ENCODE results near the gene TMEM212.

Gene TMEM212

DNA sequence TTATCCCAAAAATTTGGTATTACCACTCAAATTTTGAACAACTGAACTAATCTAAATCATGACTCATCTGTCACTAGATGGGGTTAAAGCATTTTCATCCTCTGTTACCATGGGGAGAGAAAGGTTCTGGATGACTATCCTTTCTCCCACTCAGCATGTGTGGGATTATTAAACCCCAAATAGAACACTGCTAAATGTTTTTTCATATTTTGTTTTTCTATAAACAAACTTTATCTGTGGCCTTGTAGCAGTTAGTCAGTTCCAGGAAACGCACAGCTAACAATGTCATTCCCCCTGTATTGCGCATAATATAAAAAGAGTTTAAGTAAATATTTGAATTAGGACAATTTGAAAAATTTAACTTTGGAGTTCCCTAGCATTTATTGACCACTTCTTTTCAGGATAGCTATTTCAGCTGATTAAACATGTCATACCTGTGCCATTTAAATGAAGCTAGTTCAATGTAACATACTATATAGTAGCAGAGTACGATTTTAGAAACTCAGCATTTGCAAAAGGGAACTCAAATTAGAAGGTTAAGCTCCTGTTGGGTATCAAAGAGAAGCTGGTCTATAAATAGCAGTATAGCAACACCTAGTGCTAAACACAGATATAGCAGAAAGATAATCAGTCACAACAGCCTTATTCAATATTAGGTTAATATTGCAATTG is 9.2 kb upstream of the TMEM212 start:
- DNase-seq (ENCODE audit: extremely low read depth, low read depth), result no peak
- TF ChIP-seq, protein P1, sequence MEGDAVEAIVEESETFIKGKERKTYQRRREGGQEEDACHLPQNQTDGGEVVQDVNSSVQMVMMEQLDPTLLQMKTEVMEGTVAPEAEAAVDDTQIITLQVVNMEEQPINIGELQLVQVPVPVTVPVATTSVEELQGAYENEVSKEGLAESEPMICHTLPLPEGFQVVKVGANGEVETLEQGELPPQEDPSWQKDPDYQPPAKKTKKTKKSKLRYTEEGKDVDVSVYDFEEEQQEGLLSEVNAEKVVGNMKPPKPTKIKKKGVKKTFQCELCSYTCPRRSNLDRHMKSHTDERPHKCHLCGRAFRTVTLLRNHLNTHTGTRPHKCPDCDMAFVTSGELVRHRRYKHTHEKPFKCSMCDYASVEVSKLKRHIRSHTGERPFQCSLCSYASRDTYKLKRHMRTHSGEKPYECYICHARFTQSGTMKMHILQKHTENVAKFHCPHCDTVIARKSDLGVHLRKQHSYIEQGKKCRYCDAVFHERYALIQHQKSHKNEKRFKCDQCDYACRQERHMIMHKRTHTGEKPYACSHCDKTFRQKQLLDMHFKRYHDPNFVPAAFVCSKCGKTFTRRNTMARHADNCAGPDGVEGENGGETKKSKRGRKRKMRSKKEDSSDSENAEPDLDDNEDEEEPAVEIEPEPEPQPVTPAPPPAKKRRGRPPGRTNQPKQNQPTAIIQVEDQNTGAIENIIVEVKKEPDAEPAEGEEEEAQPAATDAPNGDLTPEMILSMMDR (IDR thresholded peaks at IDR 0.05; ENCODE audit: low read depth, low read length, missing control alignments), result peak; percentile 36
- no peak overlapping the region for H3K4me3 ChIP-seq (replicated peaks; ENCODE audit: low read depth, low read length)

DNA sequence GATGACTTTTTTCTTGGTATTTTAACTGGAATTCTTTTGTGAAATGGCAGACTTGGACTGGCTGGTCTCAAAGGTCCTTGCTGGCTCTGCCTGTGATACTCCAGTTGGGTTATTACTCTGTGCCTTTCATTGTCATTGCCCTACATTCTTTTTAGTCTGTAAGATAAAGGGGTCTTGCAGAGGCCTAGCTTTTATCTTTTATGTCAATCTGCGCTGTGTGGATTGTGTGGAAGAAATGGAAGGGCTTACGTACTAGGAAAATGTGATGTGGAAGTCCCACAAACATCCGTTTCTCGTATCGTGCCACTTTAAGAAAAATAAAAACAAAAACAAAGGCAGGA is 8.7 kb upstream of the TMEM212 start:
- no peak for DNase-seq (ENCODE audit: extremely low read depth, low read depth)
- TF ChIP-seq, protein P1 (IDR thresholded peaks at IDR 0.05; ENCODE audit: low read depth, low read length, missing control alignments), result no peak

DNA sequence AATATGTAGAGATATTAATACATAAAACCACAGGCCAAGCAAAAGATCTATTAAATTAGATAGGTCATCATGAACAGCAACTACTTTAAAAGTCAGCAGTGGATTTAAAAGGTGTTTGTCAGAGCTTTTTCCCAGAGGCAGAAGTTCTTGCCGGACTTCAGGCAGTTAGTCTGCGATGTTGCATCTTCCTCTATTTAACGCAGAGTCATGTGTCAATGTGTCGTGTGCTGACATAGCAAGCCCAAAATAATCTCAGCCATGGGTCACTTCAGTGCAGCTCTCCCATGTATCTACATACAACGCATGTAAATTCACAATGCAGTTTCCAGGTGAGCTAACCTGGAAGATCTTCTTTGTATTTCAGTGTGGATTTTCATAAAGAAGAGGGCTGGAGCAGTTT is 8.0 kb upstream of the TMEM212 start:
- DNase-seq (ENCODE audit: extremely low read depth, low read depth), result no peak
- TF ChIP-seq, protein P1 (IDR thresholded peaks at IDR 0.05; ENCODE audit: low read depth, low read length, missing control alignments), result no peak
- H3K4me3 ChIP-seq (replicated peaks; ENCODE audit: low read depth, low read length), result no peak overlapping the region

More for the DNA sequence above, 8.7 kb upstream of the TMEM212 start:
- H3K4me3 ChIP-seq (replicated peaks; ENCODE audit: low read depth, low read length), result no peak overlapping the region

DNA sequence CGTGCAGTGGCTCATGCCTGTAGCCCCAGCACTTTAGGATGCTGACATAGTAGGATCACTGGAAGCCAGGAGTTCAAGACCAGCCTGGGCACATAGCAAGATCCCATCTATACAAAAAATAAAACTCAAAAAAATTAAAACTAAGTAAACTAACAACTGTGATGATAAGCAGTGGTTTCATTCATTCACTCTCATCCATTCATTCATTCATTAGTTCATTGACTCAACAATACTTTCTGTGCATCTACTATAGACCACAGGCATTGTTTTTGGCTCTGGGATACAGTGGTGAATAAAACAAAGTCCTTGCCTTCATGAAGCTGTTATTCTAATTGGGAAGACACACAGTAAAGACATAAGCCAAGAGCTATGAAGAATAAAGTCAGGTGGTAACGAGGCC is 7.5 kb upstream of the TMEM212 start:
- no peak overlapping the region for H3K4me3 ChIP-seq (replicated peaks; ENCODE audit: low read depth, low read length)
- TF ChIP-seq, protein P1 (IDR thresholded peaks at IDR 0.05; ENCODE audit: low read depth, low read length, missing control alignments), result no peak
- no peak for DNase-seq (ENCODE audit: extremely low read depth, low read depth)

DNA sequence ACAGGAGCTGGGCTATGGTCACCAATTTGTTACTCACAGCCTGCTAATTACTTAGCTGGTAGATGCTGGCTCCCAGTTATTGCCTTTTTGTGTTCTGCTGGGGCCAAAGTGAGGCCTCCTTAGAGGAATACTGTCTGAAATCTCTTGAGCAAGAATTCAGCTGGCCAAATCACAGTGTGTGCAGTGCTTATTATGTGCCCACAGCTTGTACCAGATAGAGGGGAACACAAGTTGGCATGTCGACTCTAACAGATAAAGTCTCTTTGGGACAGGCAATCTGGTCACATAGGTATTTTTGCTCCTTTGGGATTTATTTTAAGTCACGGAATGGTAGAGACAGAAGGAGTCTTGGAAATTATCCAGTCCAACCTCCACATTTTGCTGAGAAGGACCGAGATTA is 6.3 kb upstream of the TMEM212 start:
- H3K4me3 ChIP-seq (replicated peaks; ENCODE audit: low read depth, low read length), result no peak overlapping the region
- no peak for DNase-seq (ENCODE audit: extremely low read depth, low read depth)
- TF ChIP-seq, protein P1 (IDR thresholded peaks at IDR 0.05; ENCODE audit: low read depth, low read length, missing control alignments), result no peak

DNA sequence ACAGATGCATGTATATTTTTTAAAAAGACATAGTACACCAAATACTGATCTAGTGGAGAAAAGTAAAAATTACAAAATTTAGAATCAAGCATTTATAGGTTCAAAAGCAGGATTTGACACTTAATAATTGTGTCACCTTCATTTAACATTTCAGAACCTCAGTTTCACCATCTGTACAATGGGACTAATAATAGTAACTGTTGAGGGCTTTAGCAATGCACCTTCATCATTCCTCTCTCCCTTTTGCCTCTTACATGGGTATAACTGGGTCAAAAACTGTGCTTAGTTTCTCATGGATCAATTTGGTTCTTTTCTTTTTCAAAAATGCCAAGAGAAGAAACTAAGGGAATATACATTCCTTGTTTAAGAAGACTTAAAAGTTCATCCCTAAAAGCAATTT is 5.5 kb upstream of the TMEM212 start:
- TF ChIP-seq, protein P1 (IDR thresholded peaks at IDR 0.05; ENCODE audit: low read depth, low read length, missing control alignments), result no peak
- H3K4me3 ChIP-seq (replicated peaks; ENCODE audit: low read depth, low read length), result no peak overlapping the region
- no peak for DNase-seq (ENCODE audit: extremely low read depth, low read depth)

DNA sequence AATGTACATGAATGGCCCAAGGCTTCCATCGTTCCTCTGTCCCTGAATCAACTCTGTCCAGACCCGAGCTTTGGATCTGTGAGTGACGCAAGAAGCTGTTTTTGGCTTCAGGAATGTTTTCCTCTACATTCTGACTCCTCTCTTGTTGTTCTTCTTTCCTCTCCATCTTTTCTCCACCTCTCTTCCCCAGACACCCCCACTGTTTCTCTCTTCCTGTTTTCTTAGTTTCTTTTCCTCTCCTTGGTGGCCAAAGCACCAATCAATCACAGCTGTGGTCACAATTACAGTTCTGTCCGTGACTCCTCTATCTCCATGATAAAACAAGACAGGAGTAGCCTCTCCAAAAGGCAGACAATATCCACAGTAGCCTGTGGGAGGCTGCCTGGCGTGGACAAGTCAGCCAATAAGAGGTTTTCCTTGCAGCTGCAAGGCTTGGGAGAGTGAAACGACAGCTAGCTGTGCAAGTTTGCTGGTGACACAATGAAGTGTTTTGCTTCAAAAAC is 4.9 kb upstream of the TMEM212 start:
- TF ChIP-seq, protein P1 (IDR thresholded peaks at IDR 0.05; ENCODE audit: low read depth, low read length, missing control alignments), result no peak
- H3K4me3 ChIP-seq (replicated peaks; ENCODE audit: low read depth, low read length), result no peak overlapping the region
- no peak for DNase-seq (ENCODE audit: extremely low read depth, low read depth)
